Suprapubic skin (tissue), 4 donors: ENCODE data around the gene DPEP1.

ENCODE experiments used
- CTCF ChIP-seq, 2 donors: fragments of 200-600 bp in 1 of 2; fragments of 450-650 bp in 1 of 2; sonication (generic) in 1 of 2; IDR thresholded peaks; one replicate each; pipeline ENCODE4 v1.5.1; 2016 to 2019; ENCODE audit warnings: antibody characterized with exemption in 2 of 2, mild to moderate bottlenecking in 1 of 2, moderate library complexity in 1 of 2
- POLR2A ChIP-seq, 2 donors: fragments of 450-650 bp; IDR thresholded peaks; one replicate each; pipeline ENCODE4 v1.6.1; 2017; ENCODE audit warnings: antibody characterized with exemption in 2 of 2, mild to moderate bottlenecking in 2 of 2, moderate library complexity in 2 of 2
- POLR2AphosphoS5 ChIP-seq, 3 donors: sonication (generic); formaldehyde crosslinking; IDR thresholded peaks; one replicate each; pipeline ENCODE4 v1.6.1; 2017; ENCODE audit warnings: antibody characterized with exemption in 3 of 3

DNA sequence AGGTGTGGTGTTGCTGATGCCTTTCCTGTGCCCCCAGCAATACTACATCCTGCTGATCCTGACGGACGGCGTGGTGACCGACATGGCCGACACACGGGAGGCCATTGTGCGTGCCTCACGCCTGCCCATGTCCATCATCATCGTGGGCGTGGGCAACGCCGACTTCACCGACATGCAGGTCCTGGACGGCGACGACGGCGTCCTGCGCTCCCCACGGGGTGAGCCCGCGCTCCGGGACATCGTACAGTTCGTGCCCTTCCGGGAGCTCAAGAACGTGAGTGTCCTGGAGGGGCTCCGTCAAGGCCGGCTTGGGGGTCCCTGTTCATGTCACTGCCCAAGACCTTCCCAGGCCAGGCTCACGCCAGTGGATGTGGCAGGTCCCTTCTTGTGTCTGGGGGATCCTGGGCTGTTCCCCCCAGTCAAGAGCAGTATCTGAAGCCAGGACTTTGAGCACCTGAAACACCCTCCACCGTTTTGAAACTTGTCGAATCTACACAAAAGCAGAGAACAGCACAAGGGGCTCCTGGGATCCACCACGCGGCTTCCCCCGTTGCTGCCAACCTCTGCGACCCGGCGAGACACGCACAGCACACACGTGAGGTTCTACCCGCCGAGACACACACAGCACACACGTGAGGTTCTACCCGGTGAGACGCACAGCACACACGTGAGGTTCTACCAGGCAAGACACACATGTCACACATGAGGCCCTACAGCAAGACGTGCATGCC, 17.9 kb upstream of the DPEP1 start:
- no peak for TF ChIP-seq CTCF (IDR thresholded peaks at IDR 0.05)
- no peak for TF ChIP-seq POLR2A (IDR thresholded peaks at IDR 0.05)
- TF ChIP-seq POLR2AphosphoS5 (IDR thresholded peaks at IDR 0.05), result no peak
